ENCODE measurements around the gene PPP5C.
"Not testable (repeated sequence)": the region's sequence is repeated elsewhere in the genome, so short reads cannot be mapped to it uniquely, and the experiment has no call there.

GRCh38 chr19:46323227-46323626 lies 23.7 kb upstream of the PPP5C start:
- TF ChIP-seq CTCF, POLR2A (IDR thresholded peaks at IDR 0.05): not testable (repeated sequence)

Data from heart left ventricle (tissue), 13 donors.